ENCODE results near the gene ZBTB40.

- TF ChIP-seq, protein P1, sequence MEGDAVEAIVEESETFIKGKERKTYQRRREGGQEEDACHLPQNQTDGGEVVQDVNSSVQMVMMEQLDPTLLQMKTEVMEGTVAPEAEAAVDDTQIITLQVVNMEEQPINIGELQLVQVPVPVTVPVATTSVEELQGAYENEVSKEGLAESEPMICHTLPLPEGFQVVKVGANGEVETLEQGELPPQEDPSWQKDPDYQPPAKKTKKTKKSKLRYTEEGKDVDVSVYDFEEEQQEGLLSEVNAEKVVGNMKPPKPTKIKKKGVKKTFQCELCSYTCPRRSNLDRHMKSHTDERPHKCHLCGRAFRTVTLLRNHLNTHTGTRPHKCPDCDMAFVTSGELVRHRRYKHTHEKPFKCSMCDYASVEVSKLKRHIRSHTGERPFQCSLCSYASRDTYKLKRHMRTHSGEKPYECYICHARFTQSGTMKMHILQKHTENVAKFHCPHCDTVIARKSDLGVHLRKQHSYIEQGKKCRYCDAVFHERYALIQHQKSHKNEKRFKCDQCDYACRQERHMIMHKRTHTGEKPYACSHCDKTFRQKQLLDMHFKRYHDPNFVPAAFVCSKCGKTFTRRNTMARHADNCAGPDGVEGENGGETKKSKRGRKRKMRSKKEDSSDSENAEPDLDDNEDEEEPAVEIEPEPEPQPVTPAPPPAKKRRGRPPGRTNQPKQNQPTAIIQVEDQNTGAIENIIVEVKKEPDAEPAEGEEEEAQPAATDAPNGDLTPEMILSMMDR (IDR thresholded peaks at IDR 0.05; ENCODE audit: poor library complexity): no peak
- no peak for TF ChIP-seq EZH2 (IDR thresholded peaks at IDR 0.05; ENCODE audit: borderline replicate concordance)
- no peak for TF ChIP-seq EZH2phosphoT487 (IDR thresholded peaks at IDR 0.05; ENCODE audit: low read depth, severe bottlenecking, unreplicated experiment)
These were observed 78.4 kb downstream of the ZBTB40 start for GRCh38 chr1:22529901-22530621.

Measured in hepatocyte (in vitro differentiated cells).